HCEC 1CT (cell line): ENCODE results near the gene FAR1.
"Not testable (repeated sequence)": the region's sequence is repeated elsewhere in the genome, so short reads cannot be mapped to it uniquely, and the experiment has no call there.

Experiments
- DNase-seq: peaks from one replicate; pipeline ENCODE4 v3.0.0-alpha.2; 2017

FAR1 gene, protein sequence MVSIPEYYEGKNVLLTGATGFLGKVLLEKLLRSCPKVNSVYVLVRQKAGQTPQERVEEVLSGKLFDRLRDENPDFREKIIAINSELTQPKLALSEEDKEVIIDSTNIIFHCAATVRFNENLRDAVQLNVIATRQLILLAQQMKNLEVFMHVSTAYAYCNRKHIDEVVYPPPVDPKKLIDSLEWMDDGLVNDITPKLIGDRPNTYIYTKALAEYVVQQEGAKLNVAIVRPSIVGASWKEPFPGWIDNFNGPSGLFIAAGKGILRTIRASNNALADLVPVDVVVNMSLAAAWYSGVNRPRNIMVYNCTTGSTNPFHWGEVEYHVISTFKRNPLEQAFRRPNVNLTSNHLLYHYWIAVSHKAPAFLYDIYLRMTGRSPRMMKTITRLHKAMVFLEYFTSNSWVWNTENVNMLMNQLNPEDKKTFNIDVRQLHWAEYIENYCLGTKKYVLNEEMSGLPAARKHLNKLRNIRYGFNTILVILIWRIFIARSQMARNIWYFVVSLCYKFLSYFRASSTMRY

DNA sequence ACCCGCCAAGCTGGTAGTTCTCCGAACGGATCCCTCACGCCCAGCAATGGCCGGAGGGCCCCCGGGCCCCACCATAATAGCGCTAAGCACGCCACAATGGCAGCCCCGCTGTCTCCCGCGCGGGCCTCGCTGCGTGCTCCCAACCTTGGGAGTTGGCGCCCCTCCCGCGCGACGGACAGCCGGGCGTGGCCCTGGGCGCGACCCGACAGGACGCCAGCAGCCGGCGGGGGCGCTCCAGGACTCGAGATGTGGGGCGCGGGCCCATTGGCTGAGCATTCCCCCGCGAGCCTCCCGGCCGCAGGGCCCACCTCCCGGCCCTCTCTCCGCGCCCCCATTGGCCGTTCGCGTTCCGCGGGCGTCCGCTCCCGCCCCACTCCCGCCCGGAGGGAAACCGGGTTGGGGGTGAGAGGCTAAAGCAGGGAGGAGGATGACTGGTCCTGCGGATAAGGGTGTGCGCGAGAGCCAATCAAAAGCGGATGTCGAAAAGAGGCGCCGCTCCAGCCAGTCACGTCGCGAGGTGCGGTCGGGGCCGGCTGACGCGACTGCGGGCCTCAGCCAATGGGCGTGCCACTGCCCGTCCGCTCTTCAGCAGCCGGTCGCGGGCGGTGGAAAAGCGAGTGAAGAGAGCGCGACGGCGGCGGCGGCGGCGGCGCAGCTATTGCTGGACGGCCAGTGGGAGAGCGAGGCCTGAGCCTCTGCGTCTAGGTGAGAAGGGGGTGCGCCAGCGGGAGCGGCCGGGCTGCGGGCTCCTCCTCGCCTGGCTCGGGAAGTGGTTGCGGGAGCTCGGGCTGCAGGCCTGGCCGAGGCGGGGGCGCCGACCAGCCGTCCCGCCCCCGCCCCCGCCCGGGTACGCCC lies at the start of gene FAR1:
TSS of gene FAR1 (plus strand) at position 567 of the 855 bp plus-strand sequence. CDS start 26,098 bp downstream, outside the sequence.
- peak; percentile 100 for DNase-seq

DNA sequence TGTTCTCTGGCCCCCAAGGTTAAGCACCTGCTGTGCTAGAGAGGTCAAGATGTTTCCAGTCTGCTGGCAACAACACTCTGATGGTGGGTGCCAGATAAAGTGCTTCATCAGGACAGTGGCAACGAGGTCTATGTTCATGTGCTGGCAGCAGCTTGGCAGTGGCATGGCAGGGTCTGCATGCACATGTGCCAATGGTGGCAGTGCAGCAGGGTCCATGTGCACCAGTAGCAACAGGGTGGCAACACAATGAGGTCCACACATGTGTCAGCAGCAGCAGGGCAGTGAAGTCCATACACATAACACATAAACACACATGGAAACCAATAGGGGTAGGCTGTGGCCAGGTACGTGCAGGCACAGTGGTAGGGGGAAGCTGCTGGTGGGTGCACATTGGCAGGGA lies 48.4 kb upstream of the FAR1 start:
- no peak for DNase-seq

DNA sequence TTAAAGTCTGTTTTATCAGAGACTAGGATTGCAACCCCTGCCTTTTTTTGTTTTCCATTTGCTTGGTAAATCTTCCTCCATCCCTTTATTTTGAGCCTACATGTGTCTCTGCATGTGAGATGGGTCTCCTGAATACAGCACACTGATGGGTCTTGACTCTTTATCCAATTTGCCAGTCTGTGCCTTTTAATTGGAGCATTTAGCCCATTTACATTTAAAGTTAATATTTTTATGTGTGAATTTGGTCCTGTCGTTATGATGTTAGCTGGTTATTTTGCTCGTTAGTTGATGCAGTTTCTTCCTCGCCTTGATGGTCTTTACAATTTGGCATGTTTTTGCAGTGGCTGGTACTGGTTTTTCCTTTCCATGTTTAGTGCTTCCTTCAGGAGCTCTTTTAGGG lies 41.6 kb upstream of the FAR1 start:
- DNase-seq = not testable (repeated sequence)

DNA sequence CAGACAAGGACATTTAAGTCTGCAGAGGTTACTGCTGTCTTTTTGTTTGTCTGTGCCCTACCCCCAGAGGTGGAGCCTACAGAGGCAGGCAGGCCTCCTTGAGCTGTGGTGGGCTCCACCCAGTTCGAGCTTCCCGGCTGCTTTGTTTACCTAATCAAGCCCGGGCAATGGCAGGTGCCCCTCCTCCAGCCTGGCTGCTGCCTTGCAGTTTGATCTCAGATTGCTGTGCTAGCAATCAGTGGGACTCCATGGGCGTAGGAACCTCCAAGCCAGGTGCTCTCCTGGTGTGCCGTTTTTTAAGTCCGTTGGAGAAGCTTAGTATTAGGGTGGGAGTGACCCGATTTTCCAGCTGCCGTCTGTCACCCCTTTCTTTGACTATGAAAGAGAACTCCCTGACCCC lies 39.8 kb upstream of the FAR1 start:
- DNase-seq = not testable (repeated sequence)

DNA sequence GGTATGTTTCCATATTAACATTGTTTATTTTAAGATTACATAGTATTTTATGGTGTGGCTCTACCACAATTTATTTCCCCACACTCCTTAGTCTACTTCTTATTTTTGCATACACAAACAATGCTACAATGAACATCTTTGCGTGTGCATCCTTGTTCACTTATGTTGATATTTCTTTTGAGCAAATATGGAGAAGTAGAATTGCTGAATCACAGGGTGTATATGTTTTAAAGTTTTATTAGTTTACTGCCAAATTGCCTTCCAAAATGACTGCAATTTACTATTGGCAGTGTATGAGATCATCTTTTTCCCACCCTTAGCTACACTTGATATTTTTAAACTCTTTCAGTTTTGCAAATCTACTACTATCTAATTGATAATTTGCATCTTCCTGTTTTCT lies 38.7 kb upstream of the FAR1 start:
- DNase-seq = no peak

DNA sequence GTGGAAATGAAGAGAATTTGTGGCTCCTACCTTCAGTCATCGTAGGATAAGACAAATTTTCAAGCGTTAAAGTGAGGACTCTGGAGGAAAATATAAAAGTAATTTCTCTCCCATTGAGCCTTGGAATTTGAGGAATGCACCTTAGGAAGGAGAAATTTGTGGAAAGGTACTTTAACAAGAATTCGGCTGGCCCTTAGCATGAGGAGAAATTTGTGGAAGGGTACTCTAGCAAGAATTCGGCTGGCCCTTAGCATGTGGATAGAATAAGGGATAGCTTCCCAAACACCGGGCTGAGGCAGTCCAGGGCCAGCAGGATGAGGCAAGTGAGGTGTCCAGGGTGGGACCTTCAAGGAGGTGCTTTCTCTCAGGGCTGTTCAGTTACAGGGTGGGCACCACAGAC lies 33.2 kb upstream of the FAR1 start:
- no peak for DNase-seq

DNA sequence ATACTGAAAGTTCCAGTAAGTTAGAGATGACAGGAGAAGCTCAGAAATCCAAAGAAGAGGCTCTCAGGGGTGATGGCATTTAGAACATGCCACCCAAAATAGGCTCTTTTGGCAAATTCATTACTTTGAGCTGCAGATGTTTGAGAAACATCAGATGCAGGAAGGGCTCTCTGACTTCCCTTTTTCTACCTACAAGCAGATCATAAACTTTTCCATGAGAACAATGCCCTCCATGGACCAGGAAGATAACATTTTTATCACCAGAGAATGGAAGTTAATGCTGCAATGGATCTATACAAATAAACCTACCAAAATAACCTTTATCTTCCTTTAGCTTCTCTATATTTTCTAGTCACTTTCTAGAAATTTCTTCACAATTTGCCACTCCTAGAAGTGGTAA lies 32.7 kb upstream of the FAR1 start:
- no peak for DNase-seq

DNA sequence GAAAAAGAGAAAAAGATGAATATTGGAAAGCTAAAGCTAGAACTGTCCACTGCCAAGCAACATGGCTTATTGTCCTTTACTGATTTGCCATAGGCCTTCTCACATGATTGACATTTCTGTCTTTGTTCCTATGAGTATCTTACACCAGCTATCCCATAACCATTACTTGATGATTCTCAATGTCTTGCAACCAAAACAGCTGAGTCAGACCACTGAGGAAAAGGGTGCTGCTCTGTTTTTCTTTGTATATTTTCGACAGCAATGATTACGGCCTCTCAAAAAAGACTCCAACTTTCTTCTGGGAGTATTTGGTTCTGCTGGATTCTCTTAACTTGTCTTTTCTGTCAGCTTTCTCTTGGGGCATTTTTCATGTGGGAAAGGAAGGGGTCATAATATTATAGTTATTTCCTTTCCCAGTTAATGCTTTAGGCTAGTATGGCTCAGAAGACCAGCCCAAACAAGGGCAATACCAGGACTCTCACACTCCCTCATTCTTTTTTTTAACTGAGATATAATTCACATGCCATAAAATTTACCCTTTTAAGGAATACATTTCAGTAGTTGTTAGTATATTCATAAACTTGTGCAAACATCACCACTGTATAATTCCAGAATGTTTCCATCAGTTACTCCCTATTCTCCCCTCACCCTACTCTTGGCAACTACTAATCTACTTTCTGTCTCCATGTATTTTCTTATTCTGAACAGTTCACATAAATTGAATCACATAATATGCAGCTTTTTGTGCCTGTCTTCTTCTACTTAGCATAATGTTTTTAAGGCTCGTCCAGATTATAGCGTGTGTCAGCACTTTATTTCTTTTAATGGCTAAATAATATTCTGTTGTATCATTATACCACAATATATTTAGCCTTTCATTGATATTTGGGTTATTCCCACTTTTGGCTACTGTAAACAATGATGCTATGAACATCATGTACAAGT lies 31.1 kb upstream of the FAR1 start:
- DNase-seq = no peak

DNA sequence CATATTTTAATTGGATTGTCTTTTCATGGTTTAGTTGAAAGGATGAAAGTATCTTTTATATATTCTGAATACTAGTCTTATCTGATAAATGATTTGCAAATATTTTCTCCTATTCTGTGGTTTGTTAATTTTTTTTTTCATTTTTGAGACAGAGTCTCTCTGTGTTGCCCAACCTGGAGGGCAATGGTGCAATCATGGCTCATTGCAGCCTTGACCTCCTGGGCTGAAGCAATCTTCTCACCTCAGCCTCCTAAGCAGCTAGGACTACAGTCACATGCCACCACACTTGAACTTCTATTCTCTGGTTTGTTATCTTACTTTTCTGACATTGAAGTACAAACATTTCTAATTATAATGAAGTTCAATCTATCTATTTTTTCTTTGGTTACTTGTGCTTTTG lies 30.0 kb upstream of the FAR1 start:
- no peak for DNase-seq

DNA sequence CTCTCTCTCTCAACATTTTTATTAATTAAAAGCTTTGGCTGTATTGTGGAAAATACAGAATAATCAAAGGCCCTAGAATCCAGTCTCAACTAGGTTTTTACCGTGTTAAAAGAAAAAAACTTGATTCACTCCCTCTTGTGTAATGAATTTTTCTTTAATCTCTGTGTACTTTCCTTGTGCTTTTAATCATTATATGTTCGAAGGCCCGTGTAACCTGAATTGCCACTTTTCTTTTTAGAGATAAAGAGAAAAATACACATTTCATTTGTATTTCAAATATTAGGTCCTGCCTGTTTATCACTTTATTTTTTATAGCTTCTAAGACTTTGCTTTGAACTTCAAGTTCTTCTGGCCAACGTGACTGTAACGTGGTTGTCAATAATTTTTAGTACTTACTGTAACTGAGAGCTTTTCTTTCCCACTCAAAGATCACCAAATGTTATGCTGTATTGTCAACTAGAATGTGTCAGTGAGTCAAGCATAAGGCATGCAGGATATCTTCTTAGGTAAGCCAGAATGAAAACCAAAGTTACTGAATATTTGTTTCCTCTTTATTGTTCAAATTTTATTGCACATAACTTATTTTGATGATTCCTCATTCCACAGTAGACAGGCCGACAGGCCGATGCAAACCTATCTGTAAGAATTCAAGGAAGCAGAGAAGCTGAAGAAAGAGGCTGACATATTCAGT lies 23.3 kb upstream of the FAR1 start:
- DNase-seq = no peak

DNA sequence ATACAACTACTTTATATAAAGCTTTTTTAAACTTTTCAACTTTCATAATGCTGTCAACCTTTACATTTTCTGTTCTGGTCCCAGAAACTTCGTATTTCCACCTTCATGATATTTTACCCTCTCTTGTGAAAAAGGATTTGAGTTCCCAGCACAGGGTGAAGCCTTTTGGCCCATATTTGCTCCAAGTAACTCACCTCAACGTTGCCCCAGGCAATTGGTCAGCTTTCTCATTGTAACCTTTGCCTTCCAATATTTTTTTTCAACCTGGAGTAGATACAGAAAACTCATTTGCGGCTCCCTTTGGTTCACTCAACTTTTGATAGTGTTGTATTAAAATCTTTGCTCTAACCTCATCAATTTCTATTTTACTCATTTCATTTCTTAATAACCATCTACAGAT lies 21.1 kb upstream of the FAR1 start:
- no peak for DNase-seq

DNA sequence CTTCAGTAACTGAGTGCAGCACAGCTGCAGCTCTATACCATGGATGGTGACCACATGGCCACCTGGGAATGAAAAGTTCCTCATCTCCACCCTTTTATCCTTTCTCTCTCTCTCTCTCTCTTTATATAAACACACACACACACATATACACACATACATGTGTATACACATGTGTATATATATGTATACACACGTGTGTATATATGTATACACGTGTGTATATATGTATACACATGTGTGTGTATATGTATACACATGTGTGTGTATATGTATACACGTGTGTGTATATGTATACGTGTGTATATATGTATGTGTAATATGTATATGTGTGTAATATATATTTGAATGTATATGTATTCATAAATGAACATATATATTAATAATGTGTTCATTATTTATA lies 18.8 kb upstream of the FAR1 start:
- DNase-seq = no peak

DNA sequence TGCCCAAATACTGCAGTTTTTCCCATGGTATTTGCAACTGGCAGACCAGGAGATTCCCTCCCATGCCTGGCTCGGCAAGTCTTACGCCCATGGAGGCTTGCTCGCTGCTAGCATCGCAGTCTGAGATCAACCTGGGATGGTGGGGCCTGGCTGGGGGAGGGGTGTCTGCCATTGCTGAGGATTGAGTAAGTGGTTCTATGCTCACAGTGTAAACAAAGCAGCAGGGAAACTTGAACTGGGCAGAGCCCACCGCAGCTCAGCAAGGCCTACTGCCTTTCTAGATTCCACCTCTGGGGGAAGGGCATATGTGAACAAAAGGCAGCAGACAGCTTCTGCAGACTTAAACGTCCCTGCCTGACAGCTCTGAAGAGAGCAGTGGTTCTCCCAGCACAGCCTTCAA lies 17.0 kb upstream of the FAR1 start:
- not testable (repeated sequence) for DNase-seq

DNA sequence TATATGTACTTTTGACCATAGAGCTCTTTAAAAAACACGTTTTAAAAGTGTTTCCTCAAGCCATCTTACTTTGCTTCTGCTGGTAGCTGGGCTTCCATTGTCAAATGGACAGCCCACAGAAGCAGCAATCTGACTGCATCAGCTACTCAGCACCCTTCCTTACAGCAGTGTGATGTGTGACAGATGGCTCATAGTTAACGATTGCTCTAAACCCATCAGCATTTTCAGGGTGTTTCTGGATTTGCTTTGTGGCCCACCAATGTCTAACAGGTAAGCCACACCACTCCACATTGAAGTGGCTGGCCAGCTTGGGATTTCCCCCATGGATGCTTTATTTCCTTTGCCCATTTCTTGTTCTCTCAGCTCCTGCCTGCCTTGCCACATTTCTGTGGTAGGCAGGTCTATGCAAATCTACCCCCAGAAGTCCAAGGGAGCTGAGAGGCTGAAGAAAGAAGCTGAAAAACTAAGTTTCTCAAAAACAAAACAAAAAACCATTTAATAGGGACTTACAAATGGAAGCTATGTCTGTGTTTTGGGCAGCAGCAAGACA lies 7.3 kb upstream of the FAR1 start:
- no peak for DNase-seq

DNA sequence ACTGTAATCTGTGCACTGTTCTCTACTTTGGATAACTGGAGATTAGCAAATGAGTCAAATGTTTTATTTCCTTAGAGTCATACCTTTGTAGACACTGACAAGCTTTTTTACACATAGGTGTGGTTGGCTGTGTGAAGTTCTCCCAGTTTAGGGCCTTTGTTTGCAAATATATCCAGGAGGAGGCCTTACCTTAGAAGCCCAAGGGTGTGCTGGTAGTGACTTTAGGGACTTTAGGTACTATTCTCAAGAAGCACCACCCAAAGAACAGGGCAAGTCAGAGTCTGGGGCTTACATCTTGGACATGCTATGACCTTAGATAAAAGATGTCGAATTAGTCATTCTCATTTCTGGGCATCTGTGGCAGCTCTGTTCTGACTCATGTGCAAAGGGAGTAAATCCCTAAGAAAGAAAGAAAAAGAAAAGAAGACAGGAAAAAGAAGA lies 4.8 kb upstream of the FAR1 start:
- no peak for DNase-seq

DNA sequence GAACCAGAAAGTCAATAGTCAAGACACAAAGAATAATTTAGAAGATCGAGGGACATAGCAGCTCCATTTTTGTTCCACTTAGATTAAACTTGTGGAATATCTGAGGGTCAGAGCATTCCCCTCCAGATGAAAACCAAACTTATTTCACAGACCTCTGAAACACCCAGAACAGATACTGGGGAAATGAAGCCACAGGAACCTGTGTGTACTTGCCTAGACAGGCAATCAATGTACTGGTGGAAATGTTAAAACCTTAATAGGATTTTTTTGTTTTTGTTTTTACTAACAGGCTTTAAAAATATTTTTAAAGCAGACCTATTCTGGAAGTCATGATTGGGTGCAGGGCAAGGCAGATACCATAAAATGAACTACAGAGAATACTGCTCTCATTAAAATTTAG lies 4.1 kb upstream of the FAR1 start:
- DNase-seq = no peak

DNA sequence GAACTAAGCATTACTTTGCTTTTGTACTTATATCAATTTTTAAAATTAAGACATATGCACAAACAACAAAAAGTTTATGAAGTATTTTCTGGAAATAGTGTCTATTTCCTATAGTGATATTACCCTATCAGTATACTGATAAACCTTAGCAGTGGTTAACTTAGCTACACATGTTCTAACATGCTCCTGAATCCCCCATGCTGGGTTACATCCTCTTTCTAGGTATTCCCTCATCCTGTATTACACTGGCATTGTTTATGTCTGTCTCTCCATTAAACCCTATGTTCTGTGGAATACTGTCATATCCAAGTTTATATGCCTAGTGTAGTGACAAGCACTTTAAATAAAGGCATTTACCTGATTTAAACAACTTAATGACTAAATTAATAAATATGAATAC lies 1.8 kb upstream of the FAR1 start:
- DNase-seq = no peak

DNA sequence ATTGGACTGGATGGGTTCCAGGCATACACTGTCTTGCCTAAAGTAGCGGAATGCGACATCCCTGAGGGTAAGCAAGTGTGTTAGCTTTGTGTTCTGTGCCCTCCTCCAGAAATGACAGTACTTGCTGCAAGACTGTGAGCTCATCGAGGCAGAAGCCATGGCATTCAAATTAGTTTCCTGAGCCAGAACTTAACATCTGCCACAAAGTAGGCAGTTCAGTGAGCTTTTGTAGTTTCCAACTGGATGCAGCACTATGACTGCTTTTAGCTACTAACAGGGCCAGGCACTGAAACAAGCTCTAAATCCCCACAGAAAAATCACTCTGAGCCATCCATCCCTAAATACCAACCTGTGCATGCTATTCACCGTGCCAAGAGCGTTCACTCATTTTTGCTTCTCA lies 1.2 kb upstream of the FAR1 start:
- DNase-seq = no peak

DNA sequence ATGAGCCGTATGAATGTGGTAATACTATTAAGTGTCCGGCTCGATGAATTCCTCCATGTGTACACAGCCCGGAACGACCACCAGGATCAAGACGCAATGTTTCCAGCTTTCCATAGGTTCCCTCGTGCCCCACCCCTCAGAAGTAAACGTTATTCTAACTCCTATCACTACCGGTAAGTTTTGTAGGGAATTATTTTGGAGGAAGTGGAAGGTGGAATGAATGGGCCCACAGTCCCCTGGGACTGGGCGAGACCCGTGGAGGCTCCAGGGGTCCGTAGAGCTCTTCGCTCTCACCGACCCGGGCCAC lies 720 bp upstream of the FAR1 start:
- no peak for DNase-seq

DNA sequence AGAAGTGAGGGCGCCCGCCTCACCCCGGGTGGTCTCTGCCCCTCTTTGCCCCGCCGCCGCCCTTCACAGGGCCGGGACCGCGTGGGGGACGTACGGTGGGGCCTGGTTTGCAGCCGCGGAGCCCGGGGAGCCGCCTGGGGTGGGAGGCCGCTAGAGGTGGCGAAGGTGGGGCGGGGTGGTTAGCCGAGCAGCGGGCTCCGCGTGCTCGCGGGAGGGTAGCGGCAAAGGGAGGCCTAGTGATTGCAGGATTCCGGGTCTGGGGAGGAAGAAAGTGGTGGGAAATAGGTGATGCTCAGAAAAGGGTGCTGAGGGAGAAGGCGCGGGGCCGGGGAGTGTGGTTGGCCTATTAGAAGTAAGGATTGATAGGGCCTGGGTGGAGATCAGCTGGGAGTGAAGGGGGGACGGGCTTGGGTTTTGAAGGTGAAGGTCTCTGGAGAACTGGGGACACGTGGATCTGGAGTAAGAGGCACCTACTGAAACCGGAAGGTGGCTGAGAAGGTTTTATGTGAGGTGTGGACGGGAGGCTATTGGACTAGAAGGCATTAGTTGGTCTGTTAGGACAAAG lies 571 bp downstream of the FAR1 start:
- DNase-seq = peak; percentile 21
